ENCODE results near the gene MYCL.

DNA sequence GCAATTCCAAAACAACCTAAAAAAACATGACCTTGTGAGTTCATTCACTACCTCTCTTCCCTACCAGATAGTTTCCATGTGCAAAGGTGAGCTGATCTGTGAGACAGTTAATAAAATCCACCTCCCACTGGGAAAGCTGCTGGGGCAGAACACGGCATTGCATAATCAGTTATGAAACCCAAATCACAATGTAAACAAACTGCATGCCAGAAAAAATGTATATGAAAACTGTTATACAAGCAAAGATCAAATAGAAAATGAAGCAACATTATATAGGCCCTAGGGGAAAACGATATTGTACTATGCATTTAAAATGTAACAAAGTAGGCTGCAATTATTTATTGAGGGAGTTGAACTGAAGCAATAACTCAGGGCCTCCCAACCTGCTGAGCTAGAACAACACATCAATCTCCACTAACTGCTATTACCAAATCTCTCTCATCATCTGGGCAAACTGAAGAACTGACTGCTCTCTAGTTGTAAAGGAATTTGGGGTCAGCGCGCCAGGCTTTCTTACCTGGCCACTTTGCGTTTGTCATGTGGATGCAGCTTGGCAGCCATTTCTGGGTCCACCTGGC lies 49.4 kb downstream of the MYCL start:
- TF ChIP-seq POLR2A (IDR thresholded peaks at IDR 0.05) (no peak), POLR2AphosphoS5 (IDR thresholded peaks at IDR 0.05) (no peak)
- TF ChIP-seq, protein P1, sequence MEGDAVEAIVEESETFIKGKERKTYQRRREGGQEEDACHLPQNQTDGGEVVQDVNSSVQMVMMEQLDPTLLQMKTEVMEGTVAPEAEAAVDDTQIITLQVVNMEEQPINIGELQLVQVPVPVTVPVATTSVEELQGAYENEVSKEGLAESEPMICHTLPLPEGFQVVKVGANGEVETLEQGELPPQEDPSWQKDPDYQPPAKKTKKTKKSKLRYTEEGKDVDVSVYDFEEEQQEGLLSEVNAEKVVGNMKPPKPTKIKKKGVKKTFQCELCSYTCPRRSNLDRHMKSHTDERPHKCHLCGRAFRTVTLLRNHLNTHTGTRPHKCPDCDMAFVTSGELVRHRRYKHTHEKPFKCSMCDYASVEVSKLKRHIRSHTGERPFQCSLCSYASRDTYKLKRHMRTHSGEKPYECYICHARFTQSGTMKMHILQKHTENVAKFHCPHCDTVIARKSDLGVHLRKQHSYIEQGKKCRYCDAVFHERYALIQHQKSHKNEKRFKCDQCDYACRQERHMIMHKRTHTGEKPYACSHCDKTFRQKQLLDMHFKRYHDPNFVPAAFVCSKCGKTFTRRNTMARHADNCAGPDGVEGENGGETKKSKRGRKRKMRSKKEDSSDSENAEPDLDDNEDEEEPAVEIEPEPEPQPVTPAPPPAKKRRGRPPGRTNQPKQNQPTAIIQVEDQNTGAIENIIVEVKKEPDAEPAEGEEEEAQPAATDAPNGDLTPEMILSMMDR (IDR thresholded peaks at IDR 0.05 in 8 of 11, conservative IDR thresholded peaks at IDR 0.05 in 3 of 11), result no peak

Data from spleen (tissue), 7 donors.